Thyroid gland (tissue), 4 donors: ENCODE results near the gene ELMO1. TPM values are rescaled to one million over a fixed set of nuclear protein-coding genes. Genes with fewer than 3 reads are reported as not detected.

Experiments
- DNase-seq, 2 donors: peaks; one replicate each; pipeline ENCODE4 v3.0.0-alpha.2; 2019
- H3K27ac ChIP-seq, 3 donors: fragments of 200-600 bp; sonication (generic); 1 replicate in 2 of 3; 2 replicates in 1 of 3; pipeline ENCODE4 v1.5.1; 2016 to 2019; ENCODE audit warnings: mild to moderate bottlenecking in 1 of 3, moderate library complexity in 1 of 3
- H3K27me3 ChIP-seq: fragments of 200-600 bp; sonication (generic); one replicate; pipeline ENCODE4 v1.5.1; 2019
- H3K36me3 ChIP-seq, 2 donors: fragments of 200-600 bp; sonication (generic); one replicate each; pipeline ENCODE4 v1.5.1; 2016 to 2019
- H3K4me1 ChIP-seq, 2 donors: fragments of 200-600 bp; sonication (generic); one replicate each; pipeline ENCODE4 v1.5.1; 2017 to 2019
- H3K4me3 ChIP-seq, 3 donors: fragments of 200-600 bp; sonication (generic); replicated peaks in 1 of 3; 1 replicate in 2 of 3; 2 replicates in 1 of 3; pipeline ENCODE4 v1.5.1; 2016; ENCODE audit warnings: mild to moderate bottlenecking in 1 of 3
- H3K9me3 ChIP-seq: fragments of 200-600 bp; sonication (generic); one replicate; pipeline ENCODE4 v1.5.1; 2017
- POLR2A ChIP-seq, 2 donors: fragments of 450-650 bp; IDR thresholded peaks; one replicate each; pipeline ENCODE4 v1.6.1; 2017; ENCODE audit warnings: antibody characterized with exemption in 2 of 2, mild to moderate bottlenecking in 2 of 2, moderate library complexity in 1 of 2
- WGBS, 2 donors: methylation state at CpG; one replicate each; pipeline ENCODE4 v1.1.5; 2017; 5-methylcytosine and 5-hydroxymethylcytosine counted together
- intact Hi-C: fragments of 100-400 bp; cut with DNase I; formaldehyde crosslinking; loops from one replicate; pipeline ENCODE4 v1.15.1; 2023
- total RNA-seq, 4 donors: library from RNA; depleted of rRNA; stranded (reverse); fragments of >200 nt; gene quantifications; one replicate each; pipeline ENCODE4 v1.2.3, GENCODE V29; 2016
- TF ChIP-seq, protein P1 (sequence below), 6 experiments: fragments of 200-600 bp in 3 of 6; fragments of 450-650 bp in 3 of 6; sonication (generic) in 3 of 6; IDR thresholded peaks; one replicate each; pipeline ENCODE4 v1.5.1; 2016 to 2019; ENCODE audit warnings: antibody characterized with exemption in 6 of 6, mild to moderate bottlenecking in 2 of 6, inconsistent platforms in 1 of 6, moderate library complexity in 1 of 6

Gene ELMO1
- total RNA-seq, 4 donors from 2014 or later: 168 to 423 (median 312) TPM

DNA sequence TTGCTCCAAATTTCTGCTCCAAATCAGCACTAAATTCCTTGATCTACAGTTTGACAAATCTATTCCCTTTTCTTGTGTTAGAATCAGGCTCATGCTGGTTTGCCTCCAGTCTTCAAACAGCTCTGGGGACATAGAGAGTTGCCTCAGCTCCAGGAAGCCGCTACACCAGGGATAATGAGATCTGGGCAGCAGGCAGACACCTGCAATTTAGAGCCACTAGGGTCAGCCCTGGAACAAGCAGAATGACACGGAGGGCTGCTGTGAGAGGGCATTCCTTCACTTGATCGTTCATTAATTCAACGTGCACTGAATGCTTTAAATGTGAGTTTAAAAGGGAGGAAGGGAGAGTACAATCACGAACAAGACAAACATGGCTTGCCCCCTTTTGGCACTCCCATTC, 3.7 kb upstream of the ELMO1 start:
- WGBS, 2 donors: 75 to 80% methylated on average over 5 of the region's 5 CpGs
- no peaks in the 10 kb centered on the region for H3K4me1 ChIP-seq
- no peaks in the 10 kb centered on the region for H3K9me3 ChIP-seq
- no peak overlapping the region for H3K4me3 ChIP-seq
- DNase-seq: no peak
- no peaks in the 10 kb centered on the region for H3K36me3 ChIP-seq
- no peaks in the 10 kb centered on the region for H3K27me3 ChIP-seq
- intact Hi-C loops: no loop called here
- no peak overlapping the region for H3K27ac ChIP-seq
- no peak for TF ChIP-seq POLR2A (IDR thresholded peaks at IDR 0.05)
- TF ChIP-seq, protein P1, sequence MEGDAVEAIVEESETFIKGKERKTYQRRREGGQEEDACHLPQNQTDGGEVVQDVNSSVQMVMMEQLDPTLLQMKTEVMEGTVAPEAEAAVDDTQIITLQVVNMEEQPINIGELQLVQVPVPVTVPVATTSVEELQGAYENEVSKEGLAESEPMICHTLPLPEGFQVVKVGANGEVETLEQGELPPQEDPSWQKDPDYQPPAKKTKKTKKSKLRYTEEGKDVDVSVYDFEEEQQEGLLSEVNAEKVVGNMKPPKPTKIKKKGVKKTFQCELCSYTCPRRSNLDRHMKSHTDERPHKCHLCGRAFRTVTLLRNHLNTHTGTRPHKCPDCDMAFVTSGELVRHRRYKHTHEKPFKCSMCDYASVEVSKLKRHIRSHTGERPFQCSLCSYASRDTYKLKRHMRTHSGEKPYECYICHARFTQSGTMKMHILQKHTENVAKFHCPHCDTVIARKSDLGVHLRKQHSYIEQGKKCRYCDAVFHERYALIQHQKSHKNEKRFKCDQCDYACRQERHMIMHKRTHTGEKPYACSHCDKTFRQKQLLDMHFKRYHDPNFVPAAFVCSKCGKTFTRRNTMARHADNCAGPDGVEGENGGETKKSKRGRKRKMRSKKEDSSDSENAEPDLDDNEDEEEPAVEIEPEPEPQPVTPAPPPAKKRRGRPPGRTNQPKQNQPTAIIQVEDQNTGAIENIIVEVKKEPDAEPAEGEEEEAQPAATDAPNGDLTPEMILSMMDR (IDR thresholded peaks at IDR 0.05): no peak

DNA sequence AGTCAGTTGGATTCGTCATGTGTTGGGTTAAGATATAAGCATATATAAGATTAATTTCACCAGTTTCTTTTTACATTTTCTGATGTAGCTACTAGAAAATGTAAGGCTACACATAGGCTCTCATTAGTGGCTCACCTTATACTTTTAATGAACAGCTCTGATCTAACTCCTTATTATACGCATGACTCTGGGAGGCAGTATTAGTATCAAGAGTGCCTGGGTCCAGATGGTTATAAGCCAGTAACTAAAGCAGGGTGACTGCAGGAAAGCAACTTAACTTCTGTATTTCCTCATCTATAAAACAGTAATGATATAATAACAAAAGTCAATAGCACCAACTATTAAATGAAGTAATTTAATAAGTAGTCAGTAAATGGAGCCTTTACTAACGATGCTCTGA, 1.4 kb upstream of the ELMO1 start:
- intact Hi-C loops: no loop called here
- peaks cover 21 to 22% of the 10 kb centered on the region in 2 donors for H3K4me1 ChIP-seq
- WGBS, 2 donors: 95 to 96% methylated on average over 3 of the region's 3 CpGs
- H3K4me3 ChIP-seq: no peak overlapping the region
- H3K27me3 ChIP-seq: no peaks in the 10 kb centered on the region
- TF ChIP-seq, protein P1 (IDR thresholded peaks at IDR 0.05): no peak
- TF ChIP-seq POLR2A (IDR thresholded peaks at IDR 0.05): no peak
- DNase-seq: no peak
- peak overlapping the region in 1 of 3 donors; percentile 99 for H3K27ac ChIP-seq
- H3K36me3 ChIP-seq: no peaks in the 10 kb centered on the region
- no peaks in the 10 kb centered on the region for H3K9me3 ChIP-seq

DNA sequence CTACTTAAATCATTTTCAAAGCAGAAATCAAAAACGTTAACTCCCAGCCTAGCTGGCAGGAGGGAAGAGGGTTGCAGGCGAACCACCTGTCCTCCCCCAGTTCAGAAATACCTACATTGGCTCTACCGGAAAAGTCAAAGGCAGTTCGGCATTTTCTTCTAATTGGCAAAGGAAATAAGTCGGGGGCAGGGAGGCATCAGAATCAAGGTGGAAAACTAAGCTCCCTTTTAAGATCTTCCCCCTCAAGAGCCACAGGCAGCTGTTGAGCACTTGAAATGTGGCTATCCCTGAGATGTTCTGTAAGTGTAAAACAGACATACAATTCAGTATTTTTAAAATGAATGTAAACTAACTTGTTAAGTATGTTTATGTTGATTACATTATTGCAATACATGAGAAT, 957 bp upstream of the ELMO1 start:
- WGBS, 2 donors: 13 to 15% methylated on average over 5 of the region's 5 CpGs
- peaks cover 25 to 26% of the 10 kb centered on the region in 2 donors for H3K4me1 ChIP-seq
- no peaks in the 10 kb centered on the region for H3K9me3 ChIP-seq
- H3K27me3 ChIP-seq: no peaks in the 10 kb centered on the region
- TF ChIP-seq, protein P1 (IDR thresholded peaks at IDR 0.05): no peak
- TF ChIP-seq POLR2A (IDR thresholded peaks at IDR 0.05): no peak
- intact Hi-C loops: no loop called here
- peak overlapping the region in 1 of 3 donors; percentile 93 for H3K4me3 ChIP-seq
- H3K36me3 ChIP-seq: no peaks in the 10 kb centered on the region
- DNase-seq: no peak
- peak overlapping the region in 2 of 3 donors; percentile 97 to 99 for H3K27ac ChIP-seq

DNA sequence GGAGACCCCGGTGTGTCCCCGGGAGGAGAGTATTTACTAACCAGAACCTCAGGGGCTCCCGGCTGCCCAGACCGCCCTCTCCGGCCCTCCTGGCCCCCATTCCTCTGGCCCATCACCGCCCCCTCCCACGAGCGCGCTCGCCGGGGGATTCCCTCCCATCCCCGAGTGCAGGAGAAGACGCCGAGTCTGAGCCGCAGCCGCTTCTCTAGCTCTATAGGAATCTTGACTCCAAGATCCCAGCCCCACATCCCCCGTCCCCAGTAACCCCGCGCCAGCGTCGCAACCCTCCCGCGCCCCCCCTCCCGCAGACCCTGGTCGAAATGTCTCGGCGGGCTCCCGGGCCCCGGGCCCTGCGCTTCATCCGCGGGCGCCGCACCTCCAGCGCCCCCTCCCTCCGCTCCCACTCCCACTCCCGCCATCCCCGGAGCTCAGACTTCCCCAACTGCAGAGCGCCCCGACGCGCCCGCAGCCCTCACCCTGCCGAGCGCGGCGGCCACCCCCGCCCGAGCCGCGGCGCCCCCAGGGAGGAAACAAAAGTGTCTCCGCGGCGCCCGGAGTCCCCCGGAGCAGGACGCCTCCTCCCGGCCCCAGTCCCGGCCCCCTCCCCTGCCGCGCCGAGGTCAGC, 541 bp downstream of the ELMO1 start:
- TF ChIP-seq, protein P1 (IDR thresholded peaks at IDR 0.05): no peak
- no peak for TF ChIP-seq POLR2A (IDR thresholded peaks at IDR 0.05)
- H3K4me3 ChIP-seq: peak overlapping the region; percentile 61 to 93 (median 72)
- no peaks in the 10 kb centered on the region for H3K27me3 ChIP-seq
- peaks cover 30 to 40% of the 10 kb centered on the region in 2 donors for H3K4me1 ChIP-seq
- no peaks in the 10 kb centered on the region for H3K9me3 ChIP-seq
- intact Hi-C loops: no loop called here
- peak overlapping the region; percentile 95 to 99 (median 97) for H3K27ac ChIP-seq
- no peaks in the 10 kb centered on the region for H3K36me3 ChIP-seq
- 0 to 1% methylated on average over 33 to 48 of the region's 63 CpGs for WGBS, 2 donors
- peak in 1 of 2 donors; percentile 46 for DNase-seq

- Histone ChIP-seq H3K27me3 (no peaks in the 10 kb centered on the region), H3K4me1 (peaks cover 38 to 56% of the 10 kb centered on the region in 2 donors), H3K27ac (peak overlapping the region; percentile 95 to 99 (median 97)), H3K4me3 (peak overlapping the region in 1 of 3 donors; percentile 93), H3K36me3 (no peaks in the 10 kb centered on the region), H3K9me3 (no peaks in the 10 kb centered on the region)
- TF ChIP-seq POLR2A (IDR thresholded peaks at IDR 0.05): no peak
- TF ChIP-seq, protein P1 (IDR thresholded peaks at IDR 0.05): no peak
- intact Hi-C loops: no loop called here
- WGBS, 2 donors: 55 to 62% methylated on average over 3 of the region's 3 CpGs
- DNase-seq: peak in 1 of 2 donors; percentile 25
Measured at GRCh38 chr7:37446371-37446770, 2.3 kb downstream of the ELMO1 start.
